Left cardiac atrium (tissue), 4 donors: Measurements from ENCODE around the gene CBX3. TPM values are rescaled to one million over a fixed set of nuclear protein-coding genes. Genes with fewer than 3 reads are reported as not detected.
A peak's percentile ranks its signal among the peaks of the same experiment; 100 is the strongest.
"Not testable (repeated sequence)": the region's sequence is repeated elsewhere in the genome, so short reads cannot be mapped to it uniquely, and the experiment has no call there.

Source experiments
- ATAC-seq, 2 donors: fragments of 200-7000 bp; cut with Tn5 transposase; one replicate each; pipeline ENCODE4 v1.9.1; 2020; ENCODE audit warnings: mild to moderate bottlenecking in 2 of 2, moderate library complexity in 2 of 2
- DNase-seq: peaks from one replicate; pipeline ENCODE4 v3.0.0-alpha.2; 2020
- intact Hi-C, 2 donors: fragments of 100-400 bp; cut with DNase I; formaldehyde crosslinking; loops; one replicate each; pipeline versions ENCODE4 v1.14.1 to v1.15.1; 2022 to 2023
- total RNA-seq, 2 donors: library from RNA; stranded (reverse); fragmentation: NEBNext Ultra II Directional; extraction: Animal tissue kit (Norgen Biotek cat#: 25700); gene quantifications; one replicate each; pipeline ENCODE4 v1.2.1, GENCODE V29; 2021
- donor health status: DM: no; HTN: yes; CAD: no.
- donor health status: DM: no; HTN: yes; CAD: no; lungs with severe emphysema.
- donor health status: DM: yes; HTN: yes; CAD: no.
- donor health status: Dilated cardiomyopathy.

Gene CBX3
- total RNA-seq, 2 donors from 2014 or later: 61.9 to 82.7 TPM

DNA sequence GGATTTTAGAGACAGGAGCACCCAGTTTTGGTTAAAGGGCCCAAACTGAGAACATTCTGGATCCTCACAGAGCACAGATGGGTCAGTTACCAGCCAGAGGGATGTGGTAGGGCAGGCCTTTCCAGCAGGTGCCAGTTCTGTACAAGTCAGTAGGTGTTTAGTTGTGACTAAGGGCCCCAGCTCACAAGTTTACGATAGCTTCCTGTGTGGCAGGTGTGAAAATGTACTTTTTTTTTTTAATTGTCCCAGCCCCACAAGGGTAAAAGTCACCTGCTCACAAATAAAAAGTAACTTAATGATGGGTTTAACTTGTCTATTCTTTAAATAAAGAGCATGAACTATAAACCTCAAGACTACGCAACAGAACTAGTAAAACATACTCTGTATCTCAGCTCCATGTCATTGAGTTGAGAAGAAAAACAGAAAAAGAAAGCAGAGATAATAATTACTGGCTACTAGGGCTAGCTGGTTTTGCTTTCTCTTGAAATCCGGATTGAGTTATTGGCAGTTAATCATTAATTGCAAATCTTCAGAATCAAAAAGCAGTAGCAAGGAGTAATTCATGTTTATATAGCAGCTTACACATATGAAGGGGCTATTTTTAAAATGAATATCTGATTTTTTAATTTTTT, 34.1 kb upstream of the CBX3 start:
- ATAC-seq: peak in 1 of 2 donors; percentile 30
- intact Hi-C loops: no loop called here
- no peak for DNase-seq

DNA sequence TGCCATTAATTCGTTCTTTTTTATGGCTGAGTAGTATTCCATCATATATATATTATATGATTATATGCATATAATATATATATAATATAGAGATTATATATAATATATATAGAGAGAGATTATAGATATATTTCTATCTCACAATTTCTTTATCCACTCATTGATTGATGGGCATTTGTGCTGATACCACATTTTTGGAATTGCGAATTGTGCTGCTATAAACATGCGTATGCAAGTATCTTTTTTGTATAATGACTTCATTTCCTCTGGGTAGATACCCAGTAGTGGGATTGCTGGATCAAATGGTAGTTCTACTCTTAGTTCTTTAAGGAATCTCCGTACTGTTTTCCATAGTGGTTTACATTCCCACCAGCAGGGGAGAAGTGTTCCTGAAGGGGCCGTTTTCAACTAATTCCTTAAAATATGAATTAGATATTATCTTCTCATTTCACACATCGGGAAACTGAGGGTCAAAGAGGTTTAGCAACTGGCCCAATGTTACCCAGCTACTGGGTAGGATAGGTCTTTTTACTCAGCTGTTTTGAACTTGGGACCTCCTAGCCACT, 33.0 kb upstream of the CBX3 start:
- no peak for ATAC-seq
- DNase-seq: no peak
- intact Hi-C loops: no loop called here

DNA sequence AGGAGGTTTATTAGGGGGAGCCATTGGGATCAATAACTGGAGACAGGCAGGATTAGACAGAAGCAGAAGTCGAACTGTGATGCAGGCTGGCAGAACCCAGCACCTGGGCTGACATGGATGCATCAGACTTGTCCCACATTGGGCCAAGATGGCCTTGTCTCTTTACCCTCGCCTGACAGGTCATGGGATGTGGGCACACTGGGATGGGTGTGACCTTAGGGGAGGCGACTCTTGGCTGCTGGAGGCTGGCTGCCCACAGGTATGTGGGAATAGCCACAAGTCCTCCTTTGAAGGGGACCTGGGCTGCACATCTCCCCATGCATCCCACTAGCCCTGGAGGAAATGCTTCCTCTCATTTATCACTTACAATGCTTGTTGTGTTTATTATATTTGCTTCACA, 32.3 kb upstream of the CBX3 start:
- intact Hi-C loops: no loop called here
- DNase-seq: no peak
- no peak for ATAC-seq

DNA sequence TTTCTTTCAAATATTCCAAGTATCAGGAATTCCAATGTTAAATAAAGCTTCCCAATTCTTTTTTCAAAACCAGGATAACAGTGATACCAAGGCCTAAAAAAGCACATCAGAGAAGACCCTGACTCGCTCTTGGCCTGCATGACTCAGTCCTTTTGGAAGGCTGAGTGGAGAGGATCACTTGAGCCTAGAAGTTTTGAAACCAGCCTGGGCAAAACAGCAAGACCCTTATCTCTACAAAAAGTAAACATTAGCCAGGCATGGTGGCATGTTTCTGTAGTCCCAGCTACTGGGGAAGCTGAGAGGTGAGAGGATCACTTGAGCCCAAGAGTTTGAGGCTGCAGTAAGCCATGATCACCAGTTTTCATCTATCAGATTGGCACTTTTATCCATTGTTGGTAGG, 30.9 kb upstream of the CBX3 start:
- intact Hi-C loops: no loop called here
- ATAC-seq: no peak
- DNase-seq: no peak

DNA sequence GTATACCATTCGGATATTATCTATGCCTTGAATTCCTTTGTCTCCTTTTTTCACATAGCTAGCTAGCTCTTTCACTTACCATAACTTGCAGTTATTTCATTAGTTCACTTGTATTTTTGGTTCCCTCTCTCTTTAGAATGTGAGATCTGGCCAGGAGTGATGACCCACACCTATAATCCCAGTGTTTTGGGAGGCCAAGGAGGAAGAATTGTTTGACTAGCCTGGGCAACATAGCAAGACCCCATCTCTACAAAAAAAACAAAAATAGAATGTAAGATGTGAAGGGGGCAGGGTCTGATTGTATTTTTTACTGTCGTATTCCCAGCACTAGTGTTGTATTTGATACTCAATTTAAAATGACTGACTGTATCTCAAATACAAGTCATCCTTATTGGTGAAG, 29.9 kb upstream of the CBX3 start:
- intact Hi-C loops: no loop called here
- ATAC-seq (no peak), DNase-seq (no peak)

DNA sequence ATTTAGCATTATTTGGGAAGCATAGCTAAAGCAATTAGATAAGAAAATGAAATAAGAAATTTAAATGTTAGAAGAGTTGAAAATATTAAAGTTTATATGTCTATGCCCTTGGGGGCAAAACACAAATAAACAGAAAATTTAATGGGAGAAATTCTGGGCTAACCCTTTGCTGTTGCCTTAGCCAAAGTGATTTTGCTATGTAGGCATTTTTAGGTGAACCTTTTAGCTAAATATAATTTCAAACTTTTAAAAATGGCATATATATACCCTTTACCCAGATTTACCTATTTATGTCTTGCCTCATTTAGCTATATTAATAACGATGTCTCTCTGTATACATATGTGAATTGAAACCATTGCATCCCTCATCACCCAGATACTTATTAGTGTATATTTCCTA, 29.5 kb upstream of the CBX3 start:
- DNase-seq (no peak), ATAC-seq (no peak)
- intact Hi-C loops: no loop called here

DNA sequence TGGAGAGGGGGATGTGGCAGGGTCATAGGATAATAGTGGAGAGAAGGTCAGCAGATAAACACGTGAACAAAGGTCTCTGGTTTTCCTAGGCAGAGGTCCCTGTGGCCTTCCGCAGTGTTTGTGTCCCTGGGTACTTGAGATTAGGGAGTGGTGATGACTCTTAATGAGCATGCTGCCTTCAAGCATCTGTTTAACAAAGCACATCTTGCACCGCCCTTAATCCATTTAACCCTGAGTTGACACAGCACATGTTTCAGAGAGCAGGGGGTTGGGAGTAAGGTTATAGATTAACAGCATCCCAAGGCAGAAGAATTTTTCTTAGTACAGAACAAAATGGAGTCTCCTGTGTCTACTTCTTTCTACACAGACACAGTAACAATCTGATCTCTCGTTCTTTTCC, 25.6 kb upstream of the CBX3 start:
- ATAC-seq, intact Hi-C loops, DNase-seq: not testable (repeated sequence)

DNA sequence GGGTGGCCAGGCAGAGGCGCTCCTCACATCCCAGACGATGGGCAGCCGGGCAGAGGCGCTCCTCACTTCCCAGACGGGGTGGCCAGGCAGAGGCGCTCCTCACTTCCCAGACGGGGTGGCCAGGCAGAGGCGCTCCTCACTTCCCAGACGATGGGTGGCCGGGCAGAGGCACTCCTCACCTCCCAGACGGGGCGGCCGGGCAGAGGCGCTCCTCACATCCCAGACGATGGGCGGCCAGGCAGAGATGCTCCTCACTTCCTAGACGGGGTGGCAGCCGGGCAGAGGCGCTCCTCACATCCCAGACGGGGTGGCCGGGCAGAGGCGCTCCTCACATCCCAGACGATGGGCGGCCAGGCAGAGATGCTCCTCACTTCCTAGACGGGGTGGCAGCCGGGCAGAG, 24.8 kb upstream of the CBX3 start:
- DNase-seq, ATAC-seq, intact Hi-C loops: not testable (repeated sequence)

DNA sequence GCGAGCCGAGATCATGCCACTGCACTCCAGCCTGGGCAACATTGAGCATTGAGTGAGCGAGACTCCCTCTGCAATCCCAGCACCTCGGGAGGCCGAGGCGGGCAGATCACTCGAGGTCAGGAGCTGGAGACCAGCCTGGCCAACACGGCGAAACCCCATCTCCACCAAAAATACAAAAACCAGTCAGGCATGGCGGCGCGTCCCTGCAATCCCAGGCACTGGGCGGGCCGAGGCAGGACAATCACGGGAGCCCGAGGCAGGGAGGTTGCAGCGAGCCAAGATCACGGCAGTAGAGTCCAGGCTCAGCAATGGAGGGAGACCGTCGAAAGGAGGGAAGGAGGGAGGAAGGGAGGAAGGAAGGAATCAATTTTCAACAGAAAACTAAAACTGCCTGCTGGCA, 24.3 kb upstream of the CBX3 start:
- intact Hi-C loops, DNase-seq, ATAC-seq: not testable (repeated sequence)

DNA sequence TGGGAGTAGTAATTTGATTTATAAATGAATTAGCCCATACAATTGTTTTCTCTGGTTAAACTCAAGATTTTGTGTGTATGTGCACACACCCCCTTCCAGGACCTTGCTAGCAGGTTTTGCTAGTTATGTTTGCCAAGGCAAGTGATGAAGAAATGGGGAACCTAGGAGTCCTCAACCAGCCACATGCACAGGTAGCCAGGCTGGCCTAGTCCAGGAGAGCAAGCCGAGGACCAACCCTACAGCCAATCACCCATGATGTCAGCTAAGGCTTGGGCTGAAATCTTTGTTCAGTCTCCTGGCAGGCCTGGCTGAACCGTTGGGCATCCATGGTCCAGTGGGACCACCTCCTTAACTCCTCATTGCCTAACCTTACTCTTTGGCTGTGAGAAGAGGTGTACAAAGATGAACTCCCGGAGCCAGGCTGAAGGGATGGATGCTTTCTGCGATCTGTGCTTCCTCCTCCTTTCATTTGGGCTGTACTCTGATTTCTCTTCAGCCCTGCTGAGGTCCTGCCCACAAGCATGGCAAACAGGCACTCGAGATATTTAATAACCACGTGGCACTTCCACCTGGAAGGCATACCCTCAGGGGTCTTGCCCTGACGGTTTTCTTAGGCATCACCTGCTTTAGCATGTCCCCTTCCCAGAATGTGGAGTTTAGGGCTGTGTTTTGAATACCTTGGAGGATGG, 23.1 kb upstream of the CBX3 start:
- DNase-seq: no peak
- ATAC-seq: peak in 1 of 2 donors; percentile 14
- intact Hi-C loops: no loop called here

DNA sequence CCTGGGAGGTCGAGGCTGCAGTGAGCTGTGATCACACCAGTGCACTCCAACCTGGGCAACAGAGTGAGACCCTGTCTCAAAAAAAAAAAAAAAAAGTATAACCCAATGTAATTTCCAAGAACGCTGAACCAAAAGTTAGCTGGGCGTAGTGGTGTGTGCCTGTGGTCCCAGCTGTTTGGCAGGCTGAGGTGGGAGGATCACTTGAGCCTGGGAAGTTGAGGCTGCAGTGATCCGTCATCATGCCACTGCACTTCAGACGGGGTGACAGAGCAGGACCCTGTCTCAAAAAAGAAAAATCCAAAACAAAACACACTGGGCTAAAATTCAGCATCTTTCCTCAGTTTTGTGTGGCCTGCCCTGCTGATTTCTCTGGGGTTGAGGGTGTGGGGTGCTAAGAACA, 22.1 kb upstream of the CBX3 start:
- DNase-seq: no peak
- intact Hi-C loops: no loop called here
- peak in 1 of 2 donors; percentile 7 for ATAC-seq

DNA sequence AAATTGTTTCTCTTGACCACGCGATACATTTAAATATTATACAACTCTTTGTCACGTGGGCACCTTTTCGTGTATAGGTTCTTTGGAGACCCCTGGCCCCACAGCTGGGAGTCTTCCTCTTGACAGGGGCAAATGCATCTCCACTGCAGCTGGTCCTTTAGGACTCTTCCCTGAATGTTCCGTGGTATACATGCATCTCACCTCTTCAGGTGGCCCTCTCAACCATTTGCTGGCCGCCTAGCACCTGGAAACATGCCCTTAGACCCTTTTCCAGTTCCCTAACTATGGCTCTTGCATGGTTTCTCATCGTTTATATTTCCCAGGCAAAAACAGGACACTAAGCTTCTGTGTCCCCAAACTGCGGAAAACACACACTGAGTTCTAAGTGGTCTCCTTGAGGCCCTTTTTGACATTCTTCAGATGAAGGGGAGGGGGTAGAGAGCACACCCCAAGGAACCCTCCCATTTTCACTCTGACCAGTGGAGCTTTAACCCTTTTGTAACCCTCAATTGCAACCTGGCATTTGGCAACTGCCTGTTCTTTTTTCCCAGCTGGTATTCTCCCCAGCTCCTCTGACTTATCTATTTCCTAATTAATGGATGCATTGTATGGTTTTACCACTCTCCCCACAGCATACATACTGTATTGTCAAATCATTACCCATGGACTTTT, 21.6 kb upstream of the CBX3 start:
- DNase-seq (no peak), ATAC-seq (peak in 1 of 2 donors; percentile 7)
- intact Hi-C loops: no loop called here

DNA sequence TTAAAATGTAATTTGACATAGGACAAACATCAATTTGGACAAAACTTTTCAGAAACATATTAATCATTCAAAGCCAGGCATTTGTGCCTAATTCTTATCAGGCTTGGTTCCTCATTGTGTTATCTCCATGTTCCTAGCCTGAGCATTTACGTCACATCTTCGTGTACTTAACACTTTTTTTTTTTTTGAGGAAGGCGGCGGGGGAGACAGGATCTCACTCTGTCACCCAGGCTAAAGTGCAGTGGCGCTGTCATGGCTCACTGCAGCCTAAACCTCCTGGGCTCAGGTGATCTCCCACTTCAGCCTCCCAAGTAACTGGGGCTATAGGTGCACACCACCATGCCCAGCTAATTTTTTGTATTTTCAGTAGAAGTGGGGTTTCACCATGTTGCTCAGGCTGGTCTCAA, 20.8 kb upstream of the CBX3 start:
- ATAC-seq (peak in 1 of 2 donors; percentile 27), DNase-seq (no peak)
- intact Hi-C loops: no loop called here

DNA sequence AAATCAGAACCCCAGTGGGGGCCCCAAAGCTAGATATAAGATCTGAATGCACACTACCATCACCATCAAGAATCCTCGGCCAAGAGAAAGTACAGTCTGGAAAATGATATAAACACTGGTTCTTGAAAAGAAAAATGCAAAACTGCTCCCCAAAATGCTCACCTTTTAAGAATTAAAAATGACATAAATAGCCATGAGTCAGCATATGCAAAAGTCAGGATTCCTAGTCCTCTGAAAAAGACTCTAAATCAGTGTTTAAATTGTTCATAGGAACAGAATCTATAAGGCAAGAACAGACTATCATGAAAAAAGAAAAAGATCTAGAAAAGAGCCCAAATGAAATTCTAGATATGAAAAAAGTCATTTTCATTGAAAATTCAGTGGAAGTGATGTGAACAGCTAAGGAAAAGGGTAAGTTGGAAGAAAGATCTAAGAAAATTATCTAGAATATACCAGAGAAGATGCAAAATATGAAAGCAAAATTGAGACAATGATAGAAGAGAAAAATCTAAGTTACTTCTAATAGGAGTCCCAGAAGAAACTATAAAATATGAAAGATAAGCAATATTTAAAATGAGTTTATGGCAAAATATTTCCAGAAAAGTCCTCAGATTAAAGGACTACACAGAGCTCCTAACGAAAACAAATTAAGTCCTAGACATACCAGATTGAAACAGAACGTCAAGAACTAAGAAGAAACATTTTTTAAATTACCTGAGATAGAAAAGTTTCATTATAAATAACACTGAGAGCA, 19.9 kb upstream of the CBX3 start:
- no peak for ATAC-seq
- intact Hi-C loops: no loop called here
- DNase-seq: no peak

DNA sequence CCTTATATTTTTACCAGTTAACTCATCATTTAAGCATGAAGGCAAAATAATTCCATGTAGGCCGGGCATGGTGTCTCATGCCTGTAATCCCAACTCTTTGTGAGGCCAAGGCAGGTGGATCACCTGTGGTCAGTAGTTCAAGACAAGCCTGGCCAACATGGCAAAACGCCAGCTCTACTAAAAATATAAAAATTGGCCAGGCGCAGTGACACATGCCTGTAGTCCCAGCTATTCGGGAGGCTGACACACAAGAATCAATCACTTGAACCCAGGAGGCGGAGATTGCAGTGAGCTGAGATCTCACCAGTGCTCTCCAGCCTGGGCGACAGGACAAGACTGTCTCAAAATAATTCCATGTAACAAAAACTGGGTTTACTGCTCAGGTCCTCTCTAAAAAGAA, 19.3 kb upstream of the CBX3 start:
- intact Hi-C loops: no loop called here
- peak in 1 of 2 donors; percentile 3 for ATAC-seq
- no peak for DNase-seq

DNA sequence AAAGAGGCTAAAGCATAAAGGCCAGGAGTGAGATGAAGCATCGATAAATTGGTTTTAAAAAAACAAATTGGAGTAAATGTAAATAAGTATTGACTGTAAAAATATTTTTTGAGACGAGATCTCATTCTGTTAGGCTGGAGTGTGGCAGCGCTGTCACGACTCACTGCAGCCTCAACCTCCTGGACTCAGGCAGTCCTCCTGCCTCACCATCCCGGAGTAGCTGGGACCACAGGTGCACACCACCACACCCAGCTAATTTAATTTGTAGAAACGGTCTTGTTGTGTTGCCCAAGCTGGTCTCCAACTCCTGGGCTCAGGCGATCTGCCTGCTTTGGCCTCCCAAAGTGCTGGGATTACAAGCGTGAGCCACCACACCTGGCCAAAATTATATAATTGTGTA, 18.8 kb upstream of the CBX3 start:
- DNase-seq: no peak

DNA sequence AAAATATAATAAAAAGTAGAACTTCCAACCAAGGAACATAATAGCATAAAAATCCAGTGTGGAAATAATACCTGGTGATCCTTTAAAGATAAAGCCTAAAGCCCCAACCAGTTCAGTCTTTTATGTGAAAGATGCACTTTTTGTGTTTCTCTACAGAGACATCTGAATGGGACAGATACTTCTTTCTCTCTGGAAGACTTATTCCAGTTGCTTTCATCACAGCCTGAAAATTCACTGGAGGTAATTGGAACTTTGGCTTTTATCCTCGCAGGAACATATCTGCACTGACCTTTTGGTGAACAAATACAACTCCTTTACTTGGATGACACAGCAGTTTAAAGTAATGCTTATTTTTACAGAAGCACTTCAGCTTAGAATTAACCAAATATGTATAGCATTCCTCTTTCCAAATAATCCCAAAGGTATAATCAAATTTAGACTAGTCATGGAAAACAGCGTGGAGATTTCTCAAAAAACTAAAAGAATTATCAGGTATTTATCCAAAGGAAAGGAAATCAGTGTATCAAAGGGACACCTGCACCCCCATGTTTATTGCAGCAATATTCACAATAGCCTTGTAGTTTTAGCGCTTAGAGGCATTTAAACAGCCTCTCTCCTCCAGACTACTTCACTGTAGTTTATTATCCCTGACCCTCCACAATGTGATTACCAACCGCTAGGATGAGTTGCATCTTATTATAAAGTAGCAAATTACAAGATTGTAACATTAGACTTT, 17.8 kb upstream of the CBX3 start:
- ATAC-seq (no peak), DNase-seq (no peak)
- intact Hi-C loops: no loop called here

More for the DNA sequence above, 18.8 kb upstream of the CBX3 start:
- ATAC-seq: no peak
- intact Hi-C loops: no loop called here

DNA sequence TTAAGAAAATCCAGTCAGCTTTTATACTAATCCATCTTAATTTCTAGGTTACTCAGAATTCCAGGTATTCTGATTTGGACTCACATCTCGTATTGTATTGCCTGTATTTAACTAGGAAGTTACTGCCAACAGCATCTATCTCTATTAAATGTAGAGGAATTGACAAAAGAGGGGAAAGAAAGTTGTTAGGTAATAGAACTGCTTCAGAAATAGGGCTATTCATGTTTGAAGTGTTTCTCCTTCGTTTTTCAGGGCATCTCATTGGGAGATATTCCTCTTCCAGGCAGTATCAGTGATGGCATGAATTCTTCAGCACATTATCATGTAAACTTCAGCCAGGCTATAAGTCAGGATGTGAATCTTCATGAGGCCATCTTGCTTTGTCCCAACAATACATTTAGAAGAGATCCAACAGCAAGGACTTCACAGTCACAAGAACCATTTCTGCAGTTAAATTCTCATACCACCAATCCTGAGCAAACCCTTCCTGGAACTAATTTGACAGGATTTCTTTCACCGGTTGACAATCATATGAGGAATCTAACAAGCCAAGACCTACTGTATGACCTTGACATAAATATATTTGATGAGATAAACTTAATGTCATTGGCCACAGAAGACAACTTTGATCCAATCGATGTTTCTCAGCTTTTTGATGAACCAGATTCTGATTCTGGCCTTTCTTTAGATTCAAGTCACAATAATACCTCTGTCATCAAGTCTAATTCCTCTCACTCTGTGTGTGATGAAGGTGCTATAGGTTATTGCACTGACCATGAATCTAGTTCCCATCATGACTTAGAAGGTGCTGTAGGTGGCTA, 17.1 kb upstream of the CBX3 start:
- DNase-seq, intact Hi-C loops, ATAC-seq: not testable (repeated sequence)
